DND-41 (cell line): Measurements from ENCODE around the gene IGSF21.

Source experiments
- ATAC-seq: fragments of 200-7000 bp; cut with Tn5 transposase; 3 replicates; pipeline ENCODE4 v1.9.1; 2021; ENCODE audit warnings: low read depth; ENCODE audit not compliant: insufficient read depth
- DNase-seq: peaks from one replicate; pipeline ENCODE4 v3.0.0-alpha.2; 2020
- H2AFZ ChIP-seq: 2 replicates; pipeline ENCODE4 v1.6.0; 2012; ENCODE audit warnings: low read depth, low read length
- H3K27ac ChIP-seq: 2 replicates; pipeline ENCODE4 v1.5.1; 2012; ENCODE audit warnings: low read length, inconsistent platforms
- H3K27me3 ChIP-seq: fragments of 200-600 bp; sonication (generic); 2 replicates; pipeline ENCODE4 v1.6.0; 2012; ENCODE audit warnings: low read length, mild to moderate bottlenecking, inconsistent platforms; ENCODE audit not compliant: insufficient read depth, poor library complexity
- H3K36me3 ChIP-seq: 2 replicates; pipeline ENCODE4 v1.5.1; 2012; ENCODE audit warnings: low read length, inconsistent platforms; ENCODE audit not compliant: insufficient read depth
- H3K4me1 ChIP-seq: 2 replicates; pipeline ENCODE4 v1.5.1; 2012; ENCODE audit warnings: mild to moderate bottlenecking, low read length; ENCODE audit not compliant: insufficient read depth
- H3K4me2 ChIP-seq: 2 replicates; pipeline ENCODE4 v1.6.0; 2012; ENCODE audit warnings: mild to moderate bottlenecking, moderate library complexity, low read length, inconsistent platforms; ENCODE audit not compliant: insufficient read depth
- H3K4me3 ChIP-seq, 2 experiments: fragments of 200-600 bp in 1 of 2; shearing (Covaris generic) in 1 of 2; 2 replicates each; pipeline ENCODE4 v1.5.1; 2012 to 2016; ENCODE audit warnings: inconsistent platforms in 2 of 2, low read length in 2 of 2, mild to moderate bottlenecking in 2 of 2, low read depth in 1 of 2, moderate library complexity in 1 of 2
- H3K79me2 ChIP-seq: 2 replicates; pipeline ENCODE4 v1.6.0; 2012; ENCODE audit warnings: low read length, inconsistent platforms; ENCODE audit not compliant: insufficient read depth
- H3K9ac ChIP-seq: 2 replicates; pipeline ENCODE4 v1.6.0; 2012; ENCODE audit warnings: low read depth, mild to moderate bottlenecking, inconsistent platforms, low read length, moderate library complexity
- H3K9me3 ChIP-seq: 2 replicates; pipeline ENCODE4 v1.5.1; 2012; ENCODE audit warnings: low read length, moderate library complexity, mild to moderate bottlenecking, inconsistent platforms; ENCODE audit not compliant: insufficient read depth, severe bottlenecking
- H4K20me1 ChIP-seq: 2 replicates; pipeline ENCODE4 v1.6.0; 2012; ENCODE audit warnings: low read length; ENCODE audit not compliant: insufficient read depth
- CTCF ChIP-seq: IDR thresholded peaks from 2 replicates; pipeline ENCODE4 v1.5.1; 2012; ENCODE audit warnings: borderline replicate concordance, low read length, moderate library complexity, mild to moderate bottlenecking; ENCODE audit not compliant: poor library complexity, severe bottlenecking; ENCODE audit errors: extremely low read depth
- EZH2 ChIP-seq: IDR thresholded peaks from 3 replicates; pipeline ENCODE4 v1.6.1; 2012; ENCODE audit warnings: borderline replicate concordance, low read depth, mild to moderate bottlenecking, moderate library complexity, low read length, inconsistent platforms; ENCODE audit not compliant: severe bottlenecking

The IGSF21 gene

DNA sequence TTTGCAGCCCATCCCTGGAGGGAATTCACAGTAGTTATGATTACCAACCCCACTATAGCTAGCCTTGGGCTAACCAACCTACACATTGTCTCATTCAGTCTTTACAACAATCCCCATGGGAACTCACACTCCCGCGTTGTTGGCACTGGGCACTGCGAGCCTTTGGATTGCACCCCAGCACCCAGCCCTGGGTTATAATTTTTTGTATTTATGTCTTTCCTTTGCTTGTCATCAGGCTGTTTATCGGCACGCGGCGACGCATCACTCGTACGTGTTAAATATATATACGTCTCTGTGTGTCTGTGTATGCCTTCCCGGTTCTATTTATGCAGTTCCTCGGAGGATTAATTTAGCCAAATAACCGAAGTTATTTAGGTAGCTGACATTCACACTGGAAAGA lies 47.2 kb upstream of the IGSF21 start:
- Histone ChIP-seq H3K36me3 (no peaks in the 10 kb centered on the region), H3K27me3 (no peaks in the 10 kb centered on the region), H3K79me2 (no peaks in the 10 kb centered on the region), H2AFZ (no peak overlapping the region), H3K9me3 (no peaks in the 10 kb centered on the region), H3K4me3 (no peak overlapping the region), H3K4me2 (no peak overlapping the region), H3K4me1 (no peaks in the 10 kb centered on the region), H3K27ac (no peak overlapping the region), H4K20me1 (no peaks in the 10 kb centered on the region), H3K9ac (no peak overlapping the region)
- ATAC-seq (no peak), DNase-seq (no peak)
- TF ChIP-seq CTCF (no peak), EZH2 (no peak)

GRCh38 chr1:18062185-18062584 lies 45.4 kb upstream of the IGSF21 start:
- H3K4me2 ChIP-seq = no peak overlapping the region
- DNase-seq (peak; percentile 23), ATAC-seq (no peak; the same call in 2 of the 3 replicates)
- no peak overlapping the region for H3K9ac ChIP-seq
- TF ChIP-seq CTCF (no peak), EZH2 (no peak)
- H2AFZ ChIP-seq = no peak overlapping the region
- no peaks in the 10 kb centered on the region for H3K79me2 ChIP-seq
- no peaks in the 10 kb centered on the region for H3K27me3 ChIP-seq
- H3K36me3 ChIP-seq = no peaks in the 10 kb centered on the region
- H3K4me1 ChIP-seq = no peaks in the 10 kb centered on the region
- no peaks in the 10 kb centered on the region for H4K20me1 ChIP-seq
- no peak overlapping the region for H3K4me3 ChIP-seq
- no peaks in the 10 kb centered on the region for H3K9me3 ChIP-seq
- no peak overlapping the region for H3K27ac ChIP-seq

DNA sequence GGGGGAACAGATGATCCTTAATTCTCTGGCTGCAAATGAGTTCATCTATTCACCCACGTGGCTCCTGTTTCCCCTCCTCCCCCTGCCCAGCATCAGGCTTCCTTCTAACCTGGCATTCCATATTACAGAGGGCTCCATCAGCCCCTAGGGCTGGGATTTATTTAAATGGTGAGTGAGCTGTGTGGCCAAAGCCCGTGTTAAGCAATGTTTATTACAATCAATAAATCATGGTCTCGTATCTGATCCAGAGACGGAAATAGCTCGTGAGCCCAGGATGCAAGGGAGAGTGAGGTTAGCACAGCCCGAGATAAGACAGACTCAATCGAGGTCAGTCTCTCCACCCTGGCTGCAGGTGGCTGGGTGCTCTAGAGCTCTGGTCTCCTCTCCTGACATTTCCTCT lies 43.1 kb upstream of the IGSF21 start:
- Histone ChIP-seq H3K9me3 (no peaks in the 10 kb centered on the region), H4K20me1 (no peaks in the 10 kb centered on the region; the same call in 1 of the 2 replicates), H3K36me3 (no peaks in the 10 kb centered on the region), H3K27ac (no peak overlapping the region), H3K4me2 (no peak overlapping the region), H3K4me1 (no peaks in the 10 kb centered on the region), H3K79me2 (no peaks in the 10 kb centered on the region), H3K9ac (no peak overlapping the region), H2AFZ (no peak overlapping the region), H3K27me3 (no peaks in the 10 kb centered on the region), H3K4me3 (no peak overlapping the region)
- no peak for TF ChIP-seq CTCF
- DNase-seq (no peak), ATAC-seq (no peak)

GRCh38 chr1:18066576-18066975 lies 41.0 kb upstream of the IGSF21 start:
- ATAC-seq = no peak
- H2AFZ ChIP-seq = no peak overlapping the region
- no peak overlapping the region for H3K9ac ChIP-seq
- H4K20me1 ChIP-seq = no peaks in the 10 kb centered on the region; the same call in 1 of the 2 replicates
- no peaks in the 10 kb centered on the region for H3K9me3 ChIP-seq
- no peak overlapping the region for H3K4me2 ChIP-seq
- DNase-seq = no peak
- no peak overlapping the region for H3K4me3 ChIP-seq
- no peaks in the 10 kb centered on the region for H3K79me2 ChIP-seq
- no peaks in the 10 kb centered on the region for H3K4me1 ChIP-seq
- no peak overlapping the region for H3K27ac ChIP-seq
- no peak for TF ChIP-seq CTCF
- TF ChIP-seq EZH2 = no peak
- no peaks in the 10 kb centered on the region for H3K27me3 ChIP-seq
- no peaks in the 10 kb centered on the region for H3K36me3 ChIP-seq
